Activated CD8-positive, alpha-beta T cell treated with anti-CD3 and anti-CD28 coated beads for 36 hours (primary cell): Measurements from ENCODE around the gene CREBBP. TPM values are rescaled to one million over a fixed set of nuclear protein-coding genes. Genes with fewer than 3 reads are reported as not detected.

ENCODE experiments used
- ATAC-seq: fragments of 200-7000 bp; cut with Tn5 transposase; one replicate; pipeline ENCODE4 v1.10.0; 2021; ENCODE audit warnings: mild to moderate bottlenecking, moderate library complexity
- CTCF ChIA-PET: fragments of 350-600 bp; sonication (Branson Sonifier 250); formaldehyde crosslinking; loops from one replicate; lab custom pipeline; 2021; ENCODE audit warnings: antibody characterized with exemption; lab: Charles Lee
- POLR2A ChIA-PET: fragments of 350-600 bp; sonication (Branson Sonifier 250); formaldehyde crosslinking; loops from one replicate; lab custom pipeline; 2021; ENCODE audit warnings: antibody characterized with exemption; lab: Charles Lee
- DNase-seq: peaks from one replicate; pipeline ENCODE4 v3.0.0-alpha.2; 2020
- H3K27ac Mint-ChIP-seq: one replicate; pipeline ENCODE4 v1.8.0; 2021; ENCODE audit warnings: mild to moderate bottlenecking, mixed read lengths
- H3K27me3 Mint-ChIP-seq: one replicate; pipeline ENCODE4 v1.8.0; 2021; ENCODE audit warnings: mixed read lengths
- H3K36me3 Mint-ChIP-seq: one replicate; pipeline ENCODE4 v1.8.0; 2021; ENCODE audit warnings: low read depth, mixed read lengths
- H3K4me1 Mint-ChIP-seq: one replicate; pipeline ENCODE4 v1.8.0; 2021; ENCODE audit warnings: low read depth, mixed read lengths
- H3K4me3 Mint-ChIP-seq: one replicate; pipeline ENCODE4 v1.8.0; 2021; ENCODE audit warnings: mild to moderate bottlenecking, moderate library complexity, mixed read lengths
- H3K9me3 Mint-ChIP-seq: one replicate; pipeline ENCODE4 v1.8.0; 2021; ENCODE audit warnings: mixed read lengths
- intact Hi-C: fragments of 100-400 bp; cut with micrococcal nuclease; formaldehyde crosslinking; loops from one replicate; pipeline ENCODE4 v1.10.0; 2022
- total RNA-seq, 2 experiments: library from RNA; stranded (reverse); gene quantifications; one replicate each; pipeline ENCODE4 v1.2.3, GENCODE V29; 2021
- TF ChIP-seq, protein P1 (sequence below): fragments of 200-600 bp; IDR thresholded peaks from one replicate; pipeline ENCODE4 v1.8.0; 2022; ENCODE audit warnings: antibody characterized with exemption, mild to moderate bottlenecking

Gene CREBBP
- total RNA-seq, 2 experiments from 2014 or later, result 27.9 to 33.5 TPM

GRCh38 chr16:3740934-3741333 lies 139.6 kb downstream of the CREBBP start:
- CTCF ChIA-PET, result interaction anchor here (1.0 kb wide), 1 partner anchor 51 kb away, joined by 3 read pairs; no protein-coding TSS in a partner anchor
- H3K9me3 Mint-ChIP-seq, result no peaks in the 10 kb centered on the region
- H3K4me1 Mint-ChIP-seq, result no peaks in the 10 kb centered on the region
- no peak overlapping the region for H3K27ac Mint-ChIP-seq
- ATAC-seq (no peak), DNase-seq (no peak)
- H3K27me3 Mint-ChIP-seq, result no peaks in the 10 kb centered on the region
- POLR2A ChIA-PET, result interaction anchor here (1.6 kb wide), 1 partner anchor 39 kb away, joined by 3 read pairs; no protein-coding TSS in a partner anchor
- intact Hi-C loops, result no loop called here
- H3K4me3 Mint-ChIP-seq, result no peak overlapping the region
- TF ChIP-seq, protein P1, sequence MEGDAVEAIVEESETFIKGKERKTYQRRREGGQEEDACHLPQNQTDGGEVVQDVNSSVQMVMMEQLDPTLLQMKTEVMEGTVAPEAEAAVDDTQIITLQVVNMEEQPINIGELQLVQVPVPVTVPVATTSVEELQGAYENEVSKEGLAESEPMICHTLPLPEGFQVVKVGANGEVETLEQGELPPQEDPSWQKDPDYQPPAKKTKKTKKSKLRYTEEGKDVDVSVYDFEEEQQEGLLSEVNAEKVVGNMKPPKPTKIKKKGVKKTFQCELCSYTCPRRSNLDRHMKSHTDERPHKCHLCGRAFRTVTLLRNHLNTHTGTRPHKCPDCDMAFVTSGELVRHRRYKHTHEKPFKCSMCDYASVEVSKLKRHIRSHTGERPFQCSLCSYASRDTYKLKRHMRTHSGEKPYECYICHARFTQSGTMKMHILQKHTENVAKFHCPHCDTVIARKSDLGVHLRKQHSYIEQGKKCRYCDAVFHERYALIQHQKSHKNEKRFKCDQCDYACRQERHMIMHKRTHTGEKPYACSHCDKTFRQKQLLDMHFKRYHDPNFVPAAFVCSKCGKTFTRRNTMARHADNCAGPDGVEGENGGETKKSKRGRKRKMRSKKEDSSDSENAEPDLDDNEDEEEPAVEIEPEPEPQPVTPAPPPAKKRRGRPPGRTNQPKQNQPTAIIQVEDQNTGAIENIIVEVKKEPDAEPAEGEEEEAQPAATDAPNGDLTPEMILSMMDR, result no peak
- peaks cover 18% of the 10 kb centered on the region for H3K36me3 Mint-ChIP-seq

- CTCF ChIA-PET, result no interaction called here
- DNase-seq, result no peak
- intact Hi-C loops, result no loop called here
- Mint-ChIP-seq H3K4me3 (no peak overlapping the region), H3K9me3 (no peaks in the 10 kb centered on the region), H3K36me3 (peaks cover 22% of the 10 kb centered on the region), H3K4me1 (no peaks in the 10 kb centered on the region), H3K27ac (no peak overlapping the region), H3K27me3 (no peaks in the 10 kb centered on the region)
- TF ChIP-seq, protein P1, result no peak
- POLR2A ChIA-PET, result interaction anchor here (1.6 kb wide), 1 partner anchor 38 kb away, joined by 3 read pairs; no protein-coding TSS in a partner anchor
- ATAC-seq, result no peak
Measured at GRCh38 chr16:3740186-3740585, 140.3 kb downstream of the CREBBP start.

DNA sequence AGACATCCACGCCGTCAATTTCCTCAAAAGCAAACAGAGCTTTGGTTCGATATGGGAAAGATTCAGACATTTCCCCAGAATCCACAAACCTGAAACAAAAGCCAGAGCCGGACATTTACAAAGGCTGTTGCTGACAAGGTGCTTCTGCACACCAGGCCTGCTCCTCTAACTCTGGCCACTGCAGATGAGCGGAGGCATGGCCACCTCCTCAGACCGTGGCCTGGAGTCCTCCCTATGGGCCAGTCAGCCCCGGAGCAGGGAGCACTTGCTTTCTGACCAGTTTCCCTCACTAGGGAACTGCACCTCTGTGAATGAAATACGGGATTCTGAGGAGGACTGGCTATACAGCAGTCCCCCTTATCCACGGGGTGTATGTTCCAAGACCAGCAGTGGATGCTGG lies 140.9 kb downstream of the CREBBP start:
- H3K27me3 Mint-ChIP-seq, result no peaks in the 10 kb centered on the region
- H3K4me1 Mint-ChIP-seq, result peaks cover 2% of the 10 kb centered on the region
- ChIA-PET POLR2A (interaction anchor here (0.9 to 1.6 kb wide), 2 partner anchors 37 to 140 kb away, joined by 3 read pairs; no protein-coding TSS in a partner anchor), CTCF (no interaction called here)
- intact Hi-C loops, result no loop called here
- no peak overlapping the region for H3K4me3 Mint-ChIP-seq
- ATAC-seq, result no peak
- DNase-seq, result no peak
- H3K9me3 Mint-ChIP-seq, result no peaks in the 10 kb centered on the region
- TF ChIP-seq, protein P1, result no peak
- peaks cover 28% of the 10 kb centered on the region for H3K36me3 Mint-ChIP-seq
- peak overlapping the region; percentile 8 for H3K27ac Mint-ChIP-seq

DNA sequence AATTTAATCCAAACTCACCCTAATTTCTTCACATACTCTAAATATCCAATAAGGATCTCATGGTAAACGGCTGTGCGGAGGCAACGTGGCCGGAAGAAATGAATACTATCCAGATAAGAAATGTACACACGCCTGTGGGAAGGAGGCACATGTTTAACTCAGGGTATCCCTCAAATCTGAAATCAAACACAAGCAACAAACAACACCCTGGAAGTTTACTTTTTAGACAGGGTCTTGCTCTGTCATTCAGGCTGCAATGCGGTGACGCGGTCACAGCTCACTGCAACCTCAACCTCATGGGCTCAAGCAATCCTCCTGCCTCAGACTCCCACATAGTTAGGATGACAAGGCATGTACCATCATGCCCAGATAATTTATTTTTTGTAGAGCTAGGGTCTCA lies 142.0 kb downstream of the CREBBP start:
- TF ChIP-seq, protein P1, result no peak
- Mint-ChIP-seq H3K9me3 (no peaks in the 10 kb centered on the region), H3K4me3 (no peak overlapping the region), H3K27me3 (no peaks in the 10 kb centered on the region), H3K4me1 (peaks cover 2% of the 10 kb centered on the region), H3K27ac (no peak overlapping the region), H3K36me3 (peaks cover 29% of the 10 kb centered on the region)
- ATAC-seq (no peak), DNase-seq (no peak)
- intact Hi-C loops, result no loop called here
- ChIA-PET POLR2A (no interaction called here), CTCF (no interaction called here)

GRCh38 chr16:3738128-3738527 lies 142.4 kb downstream of the CREBBP start:
- intact Hi-C loops, result no loop called here
- no peaks in the 10 kb centered on the region for H3K9me3 Mint-ChIP-seq
- peaks cover 29% of the 10 kb centered on the region for H3K36me3 Mint-ChIP-seq
- TF ChIP-seq, protein P1, result no peak
- CTCF ChIA-PET, result no interaction called here
- H3K27me3 Mint-ChIP-seq, result no peaks in the 10 kb centered on the region
- POLR2A ChIA-PET, result no interaction called here
- peaks cover 2% of the 10 kb centered on the region for H3K4me1 Mint-ChIP-seq
- DNase-seq (no peak), ATAC-seq (no peak)
- no peak overlapping the region for H3K27ac Mint-ChIP-seq
- no peak overlapping the region for H3K4me3 Mint-ChIP-seq
